Activated CD8-positive, alpha-beta T cell treated with anti-CD3 and anti-CD28 coated beads for 36 hours (primary cell): ENCODE data around the gene KCNMA1. TPM values are rescaled to one million over a fixed set of nuclear protein-coding genes. Genes with fewer than 3 reads are reported as not detected.

Experiments used
- ATAC-seq: fragments of 200-7000 bp; cut with Tn5 transposase; one replicate; pipeline ENCODE4 v1.10.0; 2021; ENCODE audit warnings: mild to moderate bottlenecking, moderate library complexity
- CTCF ChIA-PET: fragments of 350-600 bp; sonication (Branson Sonifier 250); formaldehyde crosslinking; loops from one replicate; lab custom pipeline; 2021; ENCODE audit warnings: antibody characterized with exemption; lab: Charles Lee
- POLR2A ChIA-PET: fragments of 350-600 bp; sonication (Branson Sonifier 250); formaldehyde crosslinking; loops from one replicate; lab custom pipeline; 2021; ENCODE audit warnings: antibody characterized with exemption; lab: Charles Lee
- DNase-seq: peaks from one replicate; pipeline ENCODE4 v3.0.0-alpha.2; 2020
- H3K27ac Mint-ChIP-seq: one replicate; pipeline ENCODE4 v1.8.0; 2021; ENCODE audit warnings: mild to moderate bottlenecking, mixed read lengths
- H3K27me3 Mint-ChIP-seq: one replicate; pipeline ENCODE4 v1.8.0; 2021; ENCODE audit warnings: mixed read lengths
- H3K36me3 Mint-ChIP-seq: one replicate; pipeline ENCODE4 v1.8.0; 2021; ENCODE audit warnings: low read depth, mixed read lengths
- H3K4me1 Mint-ChIP-seq: one replicate; pipeline ENCODE4 v1.8.0; 2021; ENCODE audit warnings: low read depth, mixed read lengths
- H3K4me3 Mint-ChIP-seq: one replicate; pipeline ENCODE4 v1.8.0; 2021; ENCODE audit warnings: mild to moderate bottlenecking, moderate library complexity, mixed read lengths
- H3K9me3 Mint-ChIP-seq: one replicate; pipeline ENCODE4 v1.8.0; 2021; ENCODE audit warnings: mixed read lengths
- intact Hi-C: fragments of 100-400 bp; cut with micrococcal nuclease; formaldehyde crosslinking; loops from one replicate; pipeline ENCODE4 v1.10.0; 2022
- total RNA-seq, 2 experiments: library from RNA; stranded (reverse); gene quantifications; one replicate each; pipeline ENCODE4 v1.2.3, GENCODE V29; 2021
- TF ChIP-seq, protein P1 (sequence below): fragments of 200-600 bp; IDR thresholded peaks from one replicate; pipeline ENCODE4 v1.8.0; 2022; ENCODE audit warnings: antibody characterized with exemption, mild to moderate bottlenecking

KCNMA1 gene
- total RNA-seq, 2 experiments from 2014 or later, result 0.18 TPM; not detected in 1

DNA sequence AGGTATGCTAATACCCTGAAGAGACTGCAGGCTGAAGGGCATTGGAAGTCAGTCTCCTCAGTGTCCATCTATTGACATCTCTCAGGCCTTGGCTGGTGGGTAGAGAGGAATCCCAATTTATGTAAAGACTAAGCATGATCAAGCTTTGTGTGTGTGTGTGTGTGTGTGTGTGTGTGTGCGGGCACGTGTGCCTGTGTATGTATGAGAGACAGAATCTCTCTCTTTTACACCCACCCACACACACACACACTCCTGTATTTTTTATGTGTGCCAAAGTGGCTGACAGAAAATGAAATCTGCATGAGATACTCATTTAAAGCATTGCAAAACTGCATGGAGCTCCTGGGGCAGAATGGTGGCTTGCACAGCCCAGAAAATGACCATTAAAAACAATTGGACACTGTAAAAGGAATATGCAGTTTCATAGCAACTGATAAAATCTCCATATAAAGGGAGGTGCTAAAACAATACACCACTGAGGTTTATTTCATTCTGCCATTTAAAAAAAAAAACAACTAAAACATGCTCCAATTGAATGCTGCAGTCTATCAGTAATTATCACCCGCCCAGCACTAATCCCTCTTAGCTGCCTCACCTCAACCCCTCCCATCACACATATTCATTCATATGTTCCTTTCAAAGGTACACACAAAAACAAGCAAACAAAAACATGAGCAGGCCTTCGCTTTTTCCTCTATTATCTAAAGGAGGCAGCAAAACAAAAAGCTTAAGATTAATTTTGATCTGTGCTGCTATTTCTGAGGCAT is 385.0 kb downstream of the KCNMA1 start:
- no peak for DNase-seq
- peaks cover 20% of the 10 kb centered on the region for H3K4me1 Mint-ChIP-seq
- no peak overlapping the region for H3K27ac Mint-ChIP-seq
- no peak overlapping the region for H3K4me3 Mint-ChIP-seq
- TF ChIP-seq, protein P1, sequence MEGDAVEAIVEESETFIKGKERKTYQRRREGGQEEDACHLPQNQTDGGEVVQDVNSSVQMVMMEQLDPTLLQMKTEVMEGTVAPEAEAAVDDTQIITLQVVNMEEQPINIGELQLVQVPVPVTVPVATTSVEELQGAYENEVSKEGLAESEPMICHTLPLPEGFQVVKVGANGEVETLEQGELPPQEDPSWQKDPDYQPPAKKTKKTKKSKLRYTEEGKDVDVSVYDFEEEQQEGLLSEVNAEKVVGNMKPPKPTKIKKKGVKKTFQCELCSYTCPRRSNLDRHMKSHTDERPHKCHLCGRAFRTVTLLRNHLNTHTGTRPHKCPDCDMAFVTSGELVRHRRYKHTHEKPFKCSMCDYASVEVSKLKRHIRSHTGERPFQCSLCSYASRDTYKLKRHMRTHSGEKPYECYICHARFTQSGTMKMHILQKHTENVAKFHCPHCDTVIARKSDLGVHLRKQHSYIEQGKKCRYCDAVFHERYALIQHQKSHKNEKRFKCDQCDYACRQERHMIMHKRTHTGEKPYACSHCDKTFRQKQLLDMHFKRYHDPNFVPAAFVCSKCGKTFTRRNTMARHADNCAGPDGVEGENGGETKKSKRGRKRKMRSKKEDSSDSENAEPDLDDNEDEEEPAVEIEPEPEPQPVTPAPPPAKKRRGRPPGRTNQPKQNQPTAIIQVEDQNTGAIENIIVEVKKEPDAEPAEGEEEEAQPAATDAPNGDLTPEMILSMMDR, result no peak
- POLR2A ChIA-PET, result no interaction called here
- CTCF ChIA-PET, result interaction anchor here (1.0 to 2.0 kb wide), 4 partner anchors 15 to 459 kb away, joined by 3 to 8 read pairs (median 4); no protein-coding TSS in a partner anchor
- H3K9me3 Mint-ChIP-seq, result peaks cover 3% of the 10 kb centered on the region
- intact Hi-C loops, result loop anchor here (5.0 kb wide), 1 partner anchor 390 kb away; no protein-coding TSS in a partner anchor
- no peaks in the 10 kb centered on the region for H3K27me3 Mint-ChIP-seq
- ATAC-seq, result no peak
- no peaks in the 10 kb centered on the region for H3K36me3 Mint-ChIP-seq

DNA sequence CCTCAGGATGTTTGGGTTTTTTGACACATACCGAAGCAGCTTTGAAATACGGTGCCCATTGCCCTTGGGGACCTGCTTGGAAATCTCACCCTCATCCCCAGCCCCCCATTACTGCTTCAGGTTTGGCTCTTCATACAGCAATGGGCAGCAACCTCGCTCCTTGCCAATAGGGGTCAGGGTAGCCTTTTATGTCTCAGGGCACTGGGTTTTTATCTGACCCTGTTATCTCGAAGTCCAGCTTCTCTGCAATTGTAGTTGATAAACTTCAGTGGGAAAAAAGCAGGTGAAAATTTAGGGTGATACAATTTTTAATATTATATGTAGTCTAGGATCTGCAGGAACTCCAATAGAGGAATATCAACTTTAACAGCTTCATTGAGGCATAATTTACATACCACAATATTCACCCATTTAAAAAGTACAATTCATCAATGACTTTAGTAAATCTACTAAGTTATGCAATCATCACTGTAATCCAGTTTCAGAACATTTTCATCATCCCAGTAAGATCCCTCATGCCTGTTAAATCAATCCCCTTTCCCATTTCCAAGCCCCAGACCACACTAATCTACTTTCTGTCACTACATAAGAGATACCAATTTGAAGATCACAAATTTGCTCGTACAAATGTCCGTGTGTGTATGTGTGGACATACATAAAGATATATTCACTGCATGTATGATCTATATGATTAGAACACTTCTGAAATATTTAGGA is 386.2 kb downstream of the KCNMA1 start:
- TF ChIP-seq, protein P1, result peak; percentile 67
- H3K4me3 Mint-ChIP-seq, result no peak overlapping the region
- DNase-seq (peak; percentile 62), ATAC-seq (peak; percentile 51)
- H3K9me3 Mint-ChIP-seq, result no peaks in the 10 kb centered on the region
- no peak overlapping the region for H3K27ac Mint-ChIP-seq
- peaks cover 23% of the 10 kb centered on the region for H3K4me1 Mint-ChIP-seq
- intact Hi-C loops, result loop anchor here (5.0 kb wide), 1 partner anchor 391 kb away; no protein-coding TSS in a partner anchor
- POLR2A ChIA-PET, result no interaction called here
- CTCF ChIA-PET, result interaction anchor here (0.9 to 1.8 kb wide), 12 partner anchors 12 to 454 kb away, joined by 3 to 14 read pairs (median 4); no protein-coding TSS in a partner anchor
- H3K36me3 Mint-ChIP-seq, result no peaks in the 10 kb centered on the region
- no peaks in the 10 kb centered on the region for H3K27me3 Mint-ChIP-seq

DNA sequence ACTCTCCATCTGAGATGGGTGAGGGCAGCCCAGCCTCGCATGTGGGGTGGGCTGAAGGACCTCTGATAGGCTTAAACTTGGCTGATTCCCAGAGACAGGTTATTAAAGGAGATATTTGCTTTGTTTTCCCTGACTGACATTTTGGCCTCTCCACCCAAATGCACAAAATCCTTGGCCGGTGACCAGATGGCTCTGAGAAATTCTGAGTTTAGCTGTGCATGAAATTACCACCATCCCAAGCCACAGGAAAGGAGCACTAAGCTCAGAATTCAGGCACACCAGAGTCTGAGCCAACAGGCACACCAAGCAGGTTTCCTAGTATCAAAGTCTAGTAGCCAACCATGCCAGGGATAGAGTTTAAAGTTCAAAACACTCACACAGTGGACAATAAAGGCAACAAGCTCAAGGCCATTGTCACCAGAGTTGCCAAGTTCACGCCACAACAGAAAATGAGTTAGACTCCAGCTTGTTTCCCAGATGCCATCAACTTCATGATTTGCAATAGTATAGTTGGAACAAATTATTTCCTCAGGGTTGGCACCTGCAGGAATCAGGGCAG is 387.6 kb downstream of the KCNMA1 start:
- ATAC-seq (no peak), DNase-seq (no peak)
- TF ChIP-seq, protein P1, result no peak
- ChIA-PET POLR2A (interaction anchor here (0.7 kb wide), 1 partner anchor 55 kb away, joined by 3 read pairs; no protein-coding TSS in a partner anchor), CTCF (interaction anchor here (1.5 to 1.8 kb wide), 4 partner anchors 20 to 393 kb away, joined by 3 to 14 read pairs (median 6); no protein-coding TSS in a partner anchor)
- Mint-ChIP-seq H3K36me3 (no peaks in the 10 kb centered on the region), H3K27ac (no peak overlapping the region), H3K4me1 (peaks cover 25% of the 10 kb centered on the region), H3K4me3 (no peak overlapping the region), H3K27me3 (no peaks in the 10 kb centered on the region), H3K9me3 (no peaks in the 10 kb centered on the region)
- intact Hi-C loops, result loop anchor here (5.0 kb wide), 1 partner anchor 392 kb away; no protein-coding TSS in a partner anchor

DNA sequence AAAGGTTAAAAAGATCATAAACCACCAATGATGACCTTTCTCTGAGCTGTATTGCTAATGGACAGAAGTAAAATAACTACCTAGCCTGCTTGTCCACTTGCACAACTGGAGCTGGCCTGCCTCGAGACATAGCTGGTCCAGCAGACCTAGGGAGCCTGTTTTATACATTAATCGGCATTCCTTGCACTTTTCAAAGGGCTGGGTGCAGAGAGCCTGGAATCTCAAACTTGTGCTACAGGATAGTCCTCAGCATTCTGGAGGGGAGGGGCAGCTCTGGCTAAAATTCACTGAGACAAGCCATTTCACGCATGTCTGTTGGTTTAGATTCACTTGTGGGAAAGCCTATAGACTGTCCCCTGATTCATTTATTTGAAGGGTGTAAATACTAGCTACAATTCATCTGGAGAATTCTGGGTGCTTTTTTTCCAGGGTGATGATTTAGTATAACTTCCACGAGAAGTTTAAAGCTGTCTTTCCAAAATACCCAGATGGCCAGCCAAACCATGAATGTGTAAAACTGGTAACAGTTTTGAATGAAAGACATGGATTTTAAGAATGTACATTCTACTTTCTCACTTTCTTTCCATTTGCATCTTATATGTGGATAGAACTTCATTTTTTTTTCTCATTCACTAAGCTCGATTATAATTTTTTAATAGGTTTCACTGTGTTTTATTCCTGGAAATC is 389.4 kb downstream of the KCNMA1 start:
- Mint-ChIP-seq H3K4me3 (no peak overlapping the region), H3K4me1 (peaks cover 19% of the 10 kb centered on the region), H3K9me3 (no peaks in the 10 kb centered on the region), H3K27ac (no peak overlapping the region), H3K36me3 (no peaks in the 10 kb centered on the region), H3K27me3 (no peaks in the 10 kb centered on the region)
- POLR2A ChIA-PET, result interaction anchor here (0.7 kb wide), 1 partner anchor 304 kb away, joined by 3 read pairs; no protein-coding TSS in a partner anchor
- DNase-seq, result no peak
- TF ChIP-seq, protein P1, result no peak
- intact Hi-C loops, result no loop called here
- CTCF ChIA-PET, result interaction anchor here (1.1 to 1.2 kb wide), 2 partner anchors 75 to 397 kb away, joined by 3 read pairs; no protein-coding TSS in a partner anchor
- ATAC-seq, result no peak
